H1 (cell line): Measurements from ENCODE around the gene MRPS24. TPM values are rescaled to one million over a fixed set of nuclear protein-coding genes. Genes with fewer than 3 reads are reported as not detected.

Experiments
- CTCF ChIA-PET: fragments of 300-600 bp; sonication (Branson Sonifier 250); formaldehyde crosslinking; loops from one replicate; lab custom pipeline; 2021; ENCODE audit not compliant: partially characterized antibody; lab: Charles Lee
- POLR2A ChIA-PET: fragments of 300-600 bp; sonication (Branson Sonifier 250); formaldehyde crosslinking; loops from one replicate; lab custom pipeline; 2021; ENCODE audit warnings: inconsistent platforms; ENCODE audit not compliant: partially characterized antibody; lab: Charles Lee
- DNase-seq, 2 experiments: peaks; one replicate each; pipeline versions ENCODE4 v3.0.0 to v3.0.0-alpha.2; 2010 to 2022; ENCODE audit warnings: low spot score in 2 of 2, low read depth in 1 of 2, mixed read lengths in 1 of 2
- FAIRE-seq: peaks from 2 replicates; lab custom pipeline; 2011; peaks lifted over from hg19 to GRCh38; lab: Jason Lieb, UNC
- H2AFZ ChIP-seq: 2 replicates; pipeline ENCODE4 v1.8.1; 2012; ENCODE audit warnings: low read length, inconsistent platforms
- H2AK5ac ChIP-seq: 2 replicates; pipeline ENCODE4 v1.6.1; 2013; ENCODE audit warnings: low read depth, low read length
- H2BK120ac ChIP-seq: replicated peaks from 2 replicates; pipeline ENCODE3; 2013; ENCODE audit warnings: low read depth, low read length, inconsistent platforms
- H2BK12ac ChIP-seq: 2 replicates; pipeline ENCODE4 v1.6.1; 2013; ENCODE audit warnings: low read depth, low read length
- H2BK15ac ChIP-seq: 2 replicates; pipeline ENCODE4 v1.6.1; 2013; ENCODE audit warnings: low read length
- H2BK20ac ChIP-seq: 2 replicates; pipeline ENCODE4 v1.6.1; 2013; ENCODE audit warnings: low read length
- H2BK5ac ChIP-seq: 2 replicates; pipeline ENCODE4 v1.6.1; 2013; ENCODE audit warnings: low read depth, low read length
- H3K14ac ChIP-seq: 2 replicates; pipeline ENCODE4 v1.6.1; 2013; ENCODE audit warnings: inconsistent platforms; ENCODE audit not compliant: insufficient read length
- H3K18ac ChIP-seq: 2 replicates; pipeline ENCODE4 v1.6.1; 2013; ENCODE audit warnings: low read length; ENCODE audit errors: extremely low read depth
- H3K23ac ChIP-seq: 2 replicates; pipeline ENCODE4 v1.6.1; 2013; ENCODE audit warnings: inconsistent platforms; ENCODE audit not compliant: insufficient read length
- H3K23me2 ChIP-seq: 2 replicates; pipeline ENCODE4 v1.6.1; 2013; ENCODE audit warnings: low read depth, low read length
- H3K27ac ChIP-seq: 2 replicates; pipeline ENCODE4 v1.6.1; 2011; ENCODE audit warnings: low read depth, low read length, inconsistent platforms
- H3K27me3 ChIP-seq, 4 experiments: replicated peaks in 1 of 4; 1 replicate in 1 of 4; 2 replicates in 3 of 4; pipeline versions ENCODE4 v1.6.1 to v1.8.1; 2011 to 2013; ENCODE audit warnings: low read length in 3 of 4, mild to moderate bottlenecking in 3 of 4, inconsistent platforms in 2 of 4, mixed read lengths in 2 of 4, moderate library complexity in 1 of 4; ENCODE audit not compliant: control insufficient read depth in 3 of 4, insufficient read depth in 3 of 4; ENCODE audit errors: extremely low read depth in 1 of 4
- H3K36me3 ChIP-seq, 4 experiments: 2 replicates each; pipeline versions ENCODE4 v1.6.1 to v1.8.1; 2011 to 2013; ENCODE audit warnings: mild to moderate bottlenecking in 4 of 4, low read length in 3 of 4, moderate library complexity in 2 of 4, control low read depth in 1 of 4, inconsistent platforms in 1 of 4; ENCODE audit not compliant: insufficient read depth in 4 of 4, control insufficient read depth in 2 of 4
- H3K4ac ChIP-seq: replicated peaks from 2 replicates; pipeline ENCODE3; 2013; ENCODE audit warnings: low read length, low read depth, mixed read lengths, inconsistent platforms; ENCODE audit not compliant: insufficient read length
- H3K4me1 ChIP-seq, 4 experiments: replicated peaks in 1 of 4; 1 replicate in 1 of 4; 2 replicates in 3 of 4; pipeline versions ENCODE4 v1.6.1 to v1.8.1; 2011 to 2013; ENCODE audit warnings: low read length in 3 of 4, inconsistent platforms in 2 of 4, mixed read lengths in 1 of 4; ENCODE audit not compliant: insufficient read depth in 4 of 4, control insufficient read depth in 3 of 4
- H3K4me2 ChIP-seq, 2 experiments: 2 replicates each; pipeline versions ENCODE4 v1.6.1 to v1.8.1; 2011 to 2013; ENCODE audit warnings: low read depth in 2 of 2, low read length in 2 of 2, control low read depth in 1 of 2, inconsistent platforms in 1 of 2, mild to moderate bottlenecking in 1 of 2; ENCODE audit not compliant: insufficient read depth in 1 of 2
- H3K4me3 ChIP-seq, 4 experiments: fragments of 200-600, 300-600 bp in 1 of 4; sonication (generic), shearing (Covaris generic), sonication (Bioruptor Twin) in 1 of 4; 2 replicates each; pipeline versions ENCODE4 v1.5.1 to v1.8.1; 2011 to 2016; ENCODE audit warnings: low read length in 4 of 4, low read depth in 3 of 4, control low read depth in 2 of 4, inconsistent platforms in 2 of 4, mild to moderate bottlenecking in 2 of 4, mixed read lengths in 1 of 4, moderate library complexity in 1 of 4; ENCODE audit not compliant: insufficient read depth in 2 of 4; ENCODE audit errors: extremely low read depth in 1 of 4
- H3K56ac ChIP-seq: replicated peaks from 2 replicates; pipeline ENCODE3; 2013; ENCODE audit warnings: low read depth, mild to moderate bottlenecking, mixed read lengths, low read length, inconsistent platforms; ENCODE audit not compliant: insufficient read length
- H3K79me1 ChIP-seq: 2 replicates; pipeline ENCODE4 v1.6.1; 2013; ENCODE audit warnings: low read depth, low read length, control low read depth
- H3K79me2 ChIP-seq, 2 experiments: 2 replicates each; pipeline versions ENCODE4 v1.6.1 to v1.8.1; 2012 to 2013; ENCODE audit warnings: low read length in 2 of 2, mild to moderate bottlenecking in 2 of 2, inconsistent platforms in 1 of 2; ENCODE audit not compliant: insufficient read depth in 2 of 2, control insufficient read depth in 1 of 2
- H3K9ac ChIP-seq, 4 experiments: replicated peaks in 1 of 4; 1 replicate in 1 of 4; 2 replicates in 3 of 4; pipeline versions ENCODE4 v1.6.1 to v1.8.1; 2011 to 2013; ENCODE audit warnings: low read depth in 3 of 4, low read length in 3 of 4, control low read depth in 2 of 4, mild to moderate bottlenecking in 2 of 4, moderate library complexity in 2 of 4, inconsistent platforms in 1 of 4; ENCODE audit errors: extremely low read depth in 1 of 4
- H3K9me3 ChIP-seq, 2 experiments: 2 replicates each; pipeline versions ENCODE4 v1.6.1 to v1.8.1; 2012 to 2013; ENCODE audit warnings: mild to moderate bottlenecking in 2 of 2, moderate library complexity in 2 of 2, control low read depth in 1 of 2, inconsistent platforms in 1 of 2, low read depth in 1 of 2, low read length in 1 of 2, mixed read lengths in 1 of 2; ENCODE audit not compliant: insufficient read depth in 2 of 2
- H4K20me1 ChIP-seq, 2 experiments: replicated peaks in 1 of 2; 2 replicates each; pipeline versions ENCODE3 to v1.8.1; 2011 to 2013; ENCODE audit warnings: inconsistent platforms in 2 of 2, low read length in 2 of 2, mild to moderate bottlenecking in 1 of 2; ENCODE audit not compliant: insufficient read depth in 2 of 2, control insufficient read depth in 1 of 2
- H4K5ac ChIP-seq: 2 replicates; pipeline ENCODE4 v1.6.1; 2013; ENCODE audit warnings: low read length, low read depth, mixed read lengths, inconsistent platforms; ENCODE audit not compliant: insufficient read length
- H4K8ac ChIP-seq: 2 replicates; pipeline ENCODE4 v1.8.0; 2013; ENCODE audit warnings: mild to moderate bottlenecking, moderate library complexity, low read length, inconsistent platforms; ENCODE audit not compliant: insufficient read depth; ENCODE audit errors: extremely low read depth
- H4K91ac ChIP-seq: replicated peaks from 2 replicates; pipeline ENCODE3; 2013; ENCODE audit warnings: low read length, mixed read lengths, inconsistent platforms; ENCODE audit not compliant: insufficient read length
- SRF ChIP-seq: IDR thresholded peaks from 2 replicates; pipeline ENCODE4 v1.6.1; 2011; ENCODE audit warnings: mild to moderate bottlenecking, low read depth, low read length, moderate library complexity
- WGBS, 2 experiments: shearing (Covaris generic) in 1 of 2; methylation state at CpG; one replicate each; pipeline versions ENCODE4 v1.1.6 to v1.1.7; 2013 to 2015; ENCODE audit warnings: low lambda C conversion rate in 2 of 2, mixed read lengths in 2 of 2, inconsistent platforms in 1 of 2, low coverage in 1 of 2, missing lambda C conversion rate in 1 of 2; ENCODE audit not compliant: insufficient replicate concordance in 2 of 2, insufficient coverage in 1 of 2, insufficient read length in 1 of 2; ENCODE audit errors: extremely low coverage in 1 of 2, missing lambda C conversion rate in 1 of 2; 5-methylcytosine and 5-hydroxymethylcytosine counted together
- polyA plus RNA-seq, 7 experiments: library from polyadenylated mRNA; depleted of rRNA in 3 of 7; stranded (reverse) in 5 of 7; unstranded in 2 of 7; fragments of >200 nt in 5 of 7; fragments of 200-250 nt in 2 of 7; gene quantifications; 1 replicate in 5 of 7; 2 replicates in 1 of 7; 4 replicates in 1 of 7; pipeline versions ENCODE4 v1.2.1 to v1.2.3, GENCODE V29; 2011 to 2013; ENCODE audit warnings: missing spikeins in 2 of 7, mixed read lengths in 2 of 7
- total RNA-seq: library from RNA; stranded (reverse); fragmentation: NEBNext Ultra II Directional; extraction: Animal tissue kit (Norgen Biotek cat#: 25700); gene quantifications from 2 replicates; pipeline ENCODE4 v1.2.1, GENCODE V29; 2021

MRPS24 gene
- total and polyA plus RNA-seq, 2 of the 8 experiments (the other 6 are each of a cell fraction or from before 2014, with no cell fraction given): 133 to 347 TPM

GRCh38 chr7:43850348-43851116 lies 18.8 kb downstream of the MRPS24 start:
- H2BK120ac ChIP-seq: no peak overlapping the region
- no peak overlapping the region for H2BK15ac ChIP-seq
- FAIRE-seq: no peak
- H3K4ac ChIP-seq: no peak overlapping the region
- H4K91ac ChIP-seq: no peak overlapping the region
- H3K79me1 ChIP-seq: no peaks in the 10 kb centered on the region
- H3K27me3 ChIP-seq: no peaks in the 10 kb centered on the region
- no peak for DNase-seq
- ChIA-PET CTCF (interaction anchor here (0.8 to 3.3 kb wide), 4 partner anchors 11 to 394 kb away, joined by 3 to 13 read pairs (median 6); partner anchors contain the start of gene STK17A), POLR2A (no interaction called here)
- H2BK20ac ChIP-seq: no peak overlapping the region
- H3K4me2 ChIP-seq: no peak overlapping the region
- H3K14ac ChIP-seq: no peak overlapping the region
- H3K18ac ChIP-seq: no peak overlapping the region
- no peak overlapping the region for H2AFZ ChIP-seq
- no peaks in the 10 kb centered on the region for H3K9me3 ChIP-seq
- H3K79me2 ChIP-seq: no peaks in the 10 kb centered on the region
- no peak overlapping the region for H3K27ac ChIP-seq
- no peak overlapping the region for H2AK5ac ChIP-seq
- no peaks in the 10 kb centered on the region for H4K20me1 ChIP-seq
- H3K4me1 ChIP-seq: no peaks in the 10 kb centered on the region
- WGBS, 2 experiments: 81% methylated on average over 5 of the region's 5 CpGs; no CpG with 5 or more reads in 1 of the 2 experiments
- H4K8ac ChIP-seq: no peak overlapping the region
- no peak overlapping the region for H2BK12ac ChIP-seq
- no peaks in the 10 kb centered on the region for H3K36me3 ChIP-seq
- H3K56ac ChIP-seq: no peak overlapping the region
- H3K4me3 ChIP-seq: no peak overlapping the region
- H3K23ac ChIP-seq: no peak overlapping the region
- H4K5ac ChIP-seq: no peak overlapping the region
- H3K23me2 ChIP-seq: no peaks in the 10 kb centered on the region
- H3K9ac ChIP-seq: no peak overlapping the region
- H2BK5ac ChIP-seq: no peak overlapping the region
- no peak for TF ChIP-seq SRF
